ENCODE results near the gene CD109.

GRCh38 chr6:73823046-73823735 lies 127.2 kb downstream of the CD109 start:
- TF ChIP-seq REST (IDR thresholded peaks at IDR 0.05; ENCODE audit: low read depth) (no peak), MAX (IDR thresholded peaks at IDR 0.05) (no peak), CEBPB (IDR thresholded peaks at IDR 0.05) (no peak), USF1 (IDR thresholded peaks at IDR 0.05) (no peak), TCF12 (IDR thresholded peaks at IDR 0.05; ENCODE audit: low read depth) (no peak), YY1 (IDR thresholded peaks at IDR 0.05; ENCODE audit: low read depth) (no peak), EGR1 (IDR thresholded peaks at IDR 0.05) (no peak), EP300 (IDR thresholded peaks at IDR 0.05; ENCODE audit: borderline replicate concordance) (no peak), RAD21 (IDR thresholded peaks at IDR 0.05; ENCODE audit: low read depth) (no peak), FOXM1 (IDR thresholded peaks at IDR 0.05; ENCODE audit: borderline replicate concordance, low read depth) (no peak), TEAD4 (IDR thresholded peaks at IDR 0.05) (no peak), NFIC (IDR thresholded peaks at IDR 0.05) (no peak), TAF1 (IDR thresholded peaks at IDR 0.05; ENCODE audit: low read depth) (no peak), ZBTB7A (IDR thresholded peaks at IDR 0.05; ENCODE audit: low read depth) (no peak)

All from Ishikawa (cell line).